Dermis microvascular lymphatic vessel endothelial cell (primary cell): ENCODE results near the gene HDAC4. TPM values are rescaled to one million over a fixed set of nuclear protein-coding genes. Genes with fewer than 3 reads are reported as not detected.

Experiments used
- DNase-seq, 2 donors: peaks; one replicate each; pipeline versions ENCODE4 v3.0.0 to v3.0.0-alpha.2; 2010; ENCODE audit warnings: low read depth in 2 of 2
- total RNA-seq: library from RNA; depleted of rRNA; stranded (reverse); fragments of >200 nt; gene quantifications from 2 replicates; pipeline ENCODE4 v1.2.1, GENCODE V29; 2014

The HDAC4 gene
- total RNA-seq, 1 donor from 2014 or later = 10.4 TPM

GRCh38 chr2:239309398-239310245 is 91.2 kb downstream of the HDAC4 start:
- DNase-seq = no peak

GRCh38 chr2:239308661-239309397 is 92.0 kb downstream of the HDAC4 start:
- DNase-seq = no peak

- DNase-seq = no peak
Observed at GRCh38 chr2:239307921-239308613, 92.8 kb downstream of the HDAC4 start.

GRCh38 chr2:239307221-239307569 is 93.6 kb downstream of the HDAC4 start:
- DNase-seq = no peak

- no peak for DNase-seq
Observed at GRCh38 chr2:239306274-239307220, 94.3 kb downstream of the HDAC4 start.

GRCh38 chr2:239305771-239306170 is 95.0 kb downstream of the HDAC4 start:
- no peak for DNase-seq

GRCh38 chr2:239305222-239305575 is 95.6 kb downstream of the HDAC4 start:
- DNase-seq = no peak

- no peak for DNase-seq
Observed at GRCh38 chr2:239304533-239305221, 96.1 kb downstream of the HDAC4 start.

GRCh38 chr2:239303711-239304532 is 96.9 kb downstream of the HDAC4 start:
- DNase-seq = no peak

GRCh38 chr2:239302808-239303557 is 97.8 kb downstream of the HDAC4 start:
- no peak for DNase-seq

- no peak for DNase-seq
Observed at GRCh38 chr2:239302083-239302807, 98.6 kb downstream of the HDAC4 start.

GRCh38 chr2:239300871-239301735 is 99.7 kb downstream of the HDAC4 start:
- no peak for DNase-seq

- no peak for DNase-seq
Observed at GRCh38 chr2:239300242-239300641, 100.6 kb downstream of the HDAC4 start.

- DNase-seq = no peak
Observed at GRCh38 chr2:239299218-239299939, 101.4 kb downstream of the HDAC4 start.

GRCh38 chr2:239298116-239298804 is 102.6 kb downstream of the HDAC4 start:
- DNase-seq = no peak
